NCI-H2029 (cell line): ENCODE measurements around the gene SMARCD1.
"Not testable (repeated sequence)": the region's sequence is repeated elsewhere in the genome, so short reads cannot be mapped to it uniquely, and the experiment has no call there.

Source experiments
- DNase-seq: peaks from one replicate; lab custom pipeline; 2025; lab: John Stamatoyannopoulos, UW

Gene SMARCD1

GRCh38 chr12:50077099-50077498 lies 8.0 kb upstream of the SMARCD1 start:
- no peak for DNase-seq

DNA sequence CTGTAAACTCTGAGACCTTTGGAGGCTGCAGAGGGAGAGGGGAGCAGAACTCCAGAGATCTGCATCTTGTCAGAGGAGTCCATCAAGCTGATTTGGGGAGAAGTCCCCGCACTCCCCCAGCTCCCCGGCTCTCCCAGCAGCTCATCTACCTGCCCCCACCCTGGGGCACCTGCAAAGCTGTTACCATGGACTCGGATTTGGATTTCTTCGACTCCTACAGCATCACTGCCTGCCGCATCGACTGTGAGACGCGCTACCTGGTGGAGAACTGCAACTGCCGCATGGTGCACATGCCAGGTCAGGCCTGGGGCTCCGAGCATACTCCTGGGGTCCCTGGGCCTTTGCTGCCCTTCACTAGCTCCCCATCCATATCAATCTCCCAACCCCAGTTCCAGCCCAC lies 6.9 kb upstream of the SMARCD1 start:
- DNase-seq: no peak

- no peak for DNase-seq
Observed at GRCh38 chr12:50079771-50080170, 5.4 kb upstream of the SMARCD1 start.

DNA sequence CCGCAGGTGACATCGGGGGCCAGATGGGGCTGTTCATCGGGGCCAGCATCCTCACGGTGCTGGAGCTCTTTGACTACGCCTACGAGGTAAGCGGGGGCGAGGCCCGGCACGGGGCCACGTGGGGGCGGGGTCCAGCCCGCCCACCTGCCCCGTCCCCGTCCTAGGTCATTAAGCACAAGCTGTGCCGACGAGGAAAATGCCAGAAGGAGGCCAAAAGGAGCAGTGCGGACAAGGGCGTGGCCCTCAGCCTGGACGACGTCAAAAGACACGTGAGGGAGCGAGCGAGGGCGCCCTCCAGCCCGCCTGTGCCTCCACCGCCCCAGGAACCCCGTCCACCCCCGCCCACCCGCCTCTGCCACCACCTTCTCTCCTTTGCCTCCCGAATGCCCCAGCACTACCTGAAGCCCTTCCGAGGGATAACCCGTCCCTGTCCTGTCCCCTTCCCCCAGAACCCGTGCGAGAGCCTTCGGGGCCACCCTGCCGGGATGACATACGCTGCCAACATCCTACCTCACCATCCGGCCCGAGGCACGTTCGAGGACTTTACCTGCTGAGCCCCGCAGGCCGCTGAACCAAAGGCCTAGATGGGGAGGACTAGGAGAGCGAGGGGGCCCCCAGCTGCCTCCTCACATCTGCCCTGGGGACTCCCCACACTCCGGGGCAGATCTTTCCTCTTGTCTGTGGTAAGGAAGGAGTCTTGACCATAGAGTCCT lies 3.9 kb upstream of the SMARCD1 start:
- no peak for DNase-seq

DNA sequence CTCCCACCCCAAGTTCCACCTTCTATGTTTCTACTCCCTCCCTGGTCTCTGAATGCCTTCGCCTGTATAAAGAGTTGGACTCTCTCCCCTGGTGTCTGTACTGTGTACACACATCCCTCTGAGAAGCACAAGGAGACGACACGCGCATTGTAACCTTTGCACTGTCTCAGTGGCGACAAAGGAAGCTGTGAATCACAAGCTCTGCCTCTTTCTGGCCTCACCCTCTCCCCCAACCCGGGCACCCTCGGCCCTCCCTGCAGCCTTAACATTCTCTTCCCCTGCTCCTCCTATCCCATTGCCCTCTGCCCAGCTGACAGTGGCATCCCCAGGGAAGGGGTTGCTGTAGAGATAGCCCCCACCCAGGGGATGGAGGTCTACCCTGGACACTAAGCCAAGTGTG lies 2.5 kb upstream of the SMARCD1 start:
- DNase-seq: no peak

- DNase-seq: no peak
Observed at GRCh38 chr12:50083301-50083700, 1.8 kb upstream of the SMARCD1 start.

- DNase-seq: not testable (repeated sequence)
Observed at GRCh38 chr12:50084409-50084774, 750 bp upstream of the SMARCD1 start.

- DNase-seq: no peak
Observed at GRCh38 chr12:50085615-50086072, 502 bp downstream of the SMARCD1 start.

DNA sequence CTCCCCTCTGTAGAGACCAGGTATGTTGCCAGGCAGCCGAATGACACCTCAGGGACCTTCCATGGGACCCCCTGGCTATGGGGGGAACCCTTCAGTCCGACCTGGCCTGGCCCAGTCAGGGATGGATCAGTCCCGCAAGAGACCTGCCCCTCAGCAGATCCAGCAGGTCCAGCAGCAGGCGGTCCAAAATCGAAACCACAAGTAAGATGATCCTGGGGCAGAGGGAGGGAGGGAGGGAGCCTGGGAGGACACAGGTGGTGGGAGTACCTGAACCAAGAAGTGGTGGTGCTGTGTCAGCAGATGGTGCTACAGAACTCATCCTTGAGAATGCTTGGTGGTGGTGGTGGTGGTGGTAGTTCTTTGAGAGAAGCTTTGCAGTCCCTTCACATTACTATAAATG lies 1.0 kb downstream of the SMARCD1 start:
- no peak for DNase-seq

GRCh38 chr12:50087151-50087550 lies 2.0 kb downstream of the SMARCD1 start:
- no peak for DNase-seq

DNA sequence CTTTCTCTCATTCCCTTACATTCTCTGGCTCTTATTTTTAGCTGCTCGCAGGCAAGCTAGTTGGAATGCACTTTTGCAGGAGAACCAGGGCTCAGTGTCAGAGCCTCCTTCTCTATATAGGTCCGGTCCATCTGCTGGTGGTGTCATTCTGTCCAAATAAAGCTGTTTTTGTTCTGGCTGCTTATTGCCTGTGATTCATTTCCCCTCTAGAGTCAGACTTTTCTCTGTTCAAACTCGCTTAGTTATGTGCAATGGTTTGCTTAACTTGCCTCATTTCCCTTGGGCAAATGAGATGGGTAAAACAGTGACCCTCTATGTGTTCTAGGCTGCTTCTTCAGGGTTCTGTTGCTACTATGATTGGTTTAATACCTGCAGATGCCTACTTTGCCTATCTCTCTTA lies 2.9 kb downstream of the SMARCD1 start:
- no peak for DNase-seq

- DNase-seq: peak; percentile 77
Observed at GRCh38 chr12:50088577-50089335, 3.6 kb downstream of the SMARCD1 start.

DNA sequence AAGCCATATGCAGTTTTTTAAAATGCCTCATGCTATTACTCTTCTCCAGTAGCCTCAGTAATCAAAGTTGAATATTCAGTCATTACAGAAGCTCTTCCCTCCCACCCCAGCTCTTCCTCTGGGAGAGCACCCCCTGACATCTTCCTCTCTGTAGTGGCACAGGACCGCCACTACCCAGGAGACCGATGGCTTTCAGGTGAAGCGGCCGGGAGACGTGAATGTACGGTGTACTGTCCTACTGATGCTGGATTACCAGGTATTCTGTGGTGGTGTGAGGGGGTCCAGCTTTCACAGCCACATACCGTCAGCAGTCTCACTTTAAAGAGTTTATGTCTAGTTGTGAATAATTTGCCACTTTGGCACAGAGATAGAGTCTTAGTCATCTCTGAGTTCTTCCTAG lies 4.6 kb downstream of the SMARCD1 start:
- DNase-seq: no peak

- DNase-seq: no peak
Observed at GRCh38 chr12:50090391-50090790, 5.2 kb downstream of the SMARCD1 start.

- no peak for DNase-seq
Observed at GRCh38 chr12:50097952-50098351, 12.8 kb downstream of the SMARCD1 start.

GRCh38 chr12:50099302-50100008 lies 14.3 kb downstream of the SMARCD1 start:
- no peak for DNase-seq

- DNase-seq: no peak
Observed at GRCh38 chr12:50100561-50100960, 15.4 kb downstream of the SMARCD1 start.

DNA sequence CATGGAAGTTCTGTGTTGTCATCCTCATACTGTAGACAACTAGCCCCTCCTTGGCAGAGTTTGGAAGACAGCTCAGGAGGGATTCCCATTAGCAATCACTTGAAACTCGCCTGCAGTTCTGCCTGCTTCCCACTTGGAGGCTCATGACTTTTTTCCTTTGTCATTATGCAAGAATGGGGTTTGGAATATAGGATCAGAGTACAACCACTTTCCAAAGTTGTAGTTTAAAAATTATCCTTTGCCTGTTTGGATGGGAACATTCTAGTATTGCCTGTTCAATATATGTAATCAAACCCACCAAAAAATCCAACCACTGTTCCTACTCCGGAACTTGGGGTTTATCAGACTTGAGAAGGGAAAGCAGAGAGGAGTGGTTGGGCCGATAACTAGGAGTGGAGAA lies 16.5 kb downstream of the SMARCD1 start:
- no peak for DNase-seq

- DNase-seq: no peak
Observed at GRCh38 chr12:50102131-50102531, 17.0 kb downstream of the SMARCD1 start.

DNA sequence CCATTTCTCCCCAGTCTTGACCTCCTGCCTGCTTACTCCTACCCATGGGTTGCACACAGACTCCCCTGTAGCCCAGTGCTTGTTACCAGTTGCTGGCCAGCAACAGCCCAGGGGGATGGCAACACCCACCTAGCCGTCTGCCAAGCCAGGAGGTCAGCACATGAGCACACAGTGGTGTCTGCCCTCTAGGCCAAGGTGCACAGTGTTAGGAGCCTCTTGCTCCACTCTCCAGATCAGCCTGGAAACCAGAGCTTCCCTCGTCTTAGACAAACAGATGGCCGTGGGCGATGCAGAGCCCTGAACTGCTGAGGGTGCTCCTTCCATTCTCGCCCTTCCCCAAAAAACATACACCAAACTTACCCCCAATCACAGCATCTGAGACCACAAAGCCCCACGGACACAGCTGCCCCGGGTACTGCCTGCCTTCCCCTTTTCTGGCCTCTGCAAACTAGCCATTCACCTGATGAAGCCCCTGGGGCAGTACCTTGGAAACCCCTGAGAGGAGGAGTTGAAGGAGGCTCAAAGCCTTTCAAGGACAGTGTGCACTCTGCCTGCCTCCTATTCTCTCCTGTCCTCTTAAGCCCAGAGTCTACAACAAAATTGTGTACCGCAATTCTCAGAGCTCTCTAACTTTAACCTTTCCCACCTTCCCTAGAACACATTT lies 17.6 kb downstream of the SMARCD1 start:
- DNase-seq: no peak

DNA sequence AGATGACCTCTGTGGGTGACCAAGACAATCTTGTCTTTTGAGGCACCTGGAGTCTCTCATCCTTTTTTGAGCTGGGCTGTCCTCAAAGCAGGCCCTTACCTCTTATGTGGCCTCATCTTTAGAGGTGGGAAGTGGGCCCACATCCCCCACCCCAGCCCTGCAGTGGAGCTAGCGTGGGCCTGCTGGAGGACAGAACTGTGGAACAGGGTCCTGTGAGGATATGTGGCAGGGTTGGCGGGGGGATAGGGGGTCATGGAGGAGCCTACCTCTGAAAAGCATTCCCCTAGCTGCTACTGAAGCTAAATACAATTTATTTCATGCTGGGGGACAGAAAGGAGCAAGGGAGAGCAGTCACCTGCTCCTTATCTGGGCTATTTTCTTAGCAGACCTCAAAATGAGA lies 18.2 kb downstream of the SMARCD1 start:
- DNase-seq: no peak

DNA sequence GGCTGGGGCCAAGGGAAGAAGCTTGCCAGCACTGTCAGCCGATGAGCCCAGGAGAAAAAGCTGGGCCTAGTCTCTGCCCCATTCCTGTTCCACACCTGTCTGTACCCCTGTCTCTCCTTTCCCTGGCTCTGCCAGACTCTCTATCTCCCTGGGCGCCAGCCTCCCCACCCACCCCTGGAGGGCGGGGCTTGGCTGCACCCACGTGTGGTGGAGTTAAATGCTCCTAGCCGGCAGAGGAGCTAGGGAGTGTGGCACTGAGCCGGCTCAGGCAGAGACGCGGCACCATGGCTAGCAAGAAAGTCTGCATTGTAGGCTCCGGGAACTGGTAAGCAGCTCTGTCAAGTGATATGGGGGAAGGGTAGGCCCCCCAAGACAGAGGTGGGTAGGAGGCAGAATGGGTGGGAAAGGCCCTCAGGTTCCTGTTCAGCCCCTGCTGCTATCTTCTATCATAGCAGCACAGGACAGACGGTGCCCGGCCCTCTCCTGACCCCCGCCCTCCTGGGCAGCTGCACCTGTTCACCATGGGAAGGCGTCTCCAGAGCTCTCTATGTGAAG lies 18.7 kb downstream of the SMARCD1 start, which contains the start of gene GPD1:
Gene GPD1, plus strand, starts transcription at position 242 of the 555 bp plus-strand sequence. Its CDS starts 43 bp downstream, at position 285.
- DNase-seq: peak; percentile 69
